ENCODE data around the gene IL17A. TPM values are rescaled to one million over a fixed set of nuclear protein-coding genes. Genes with fewer than 3 reads are reported as not detected.

Gene IL17A
- total and polyA plus RNA-seq, 10 donors = not detected

- no peak for TF ChIP-seq POLR2AphosphoS5 (IDR thresholded peaks at IDR 0.05)
- no peak for TF ChIP-seq POLR2A (IDR thresholded peaks at IDR 0.05)
- TF ChIP-seq, protein P1, sequence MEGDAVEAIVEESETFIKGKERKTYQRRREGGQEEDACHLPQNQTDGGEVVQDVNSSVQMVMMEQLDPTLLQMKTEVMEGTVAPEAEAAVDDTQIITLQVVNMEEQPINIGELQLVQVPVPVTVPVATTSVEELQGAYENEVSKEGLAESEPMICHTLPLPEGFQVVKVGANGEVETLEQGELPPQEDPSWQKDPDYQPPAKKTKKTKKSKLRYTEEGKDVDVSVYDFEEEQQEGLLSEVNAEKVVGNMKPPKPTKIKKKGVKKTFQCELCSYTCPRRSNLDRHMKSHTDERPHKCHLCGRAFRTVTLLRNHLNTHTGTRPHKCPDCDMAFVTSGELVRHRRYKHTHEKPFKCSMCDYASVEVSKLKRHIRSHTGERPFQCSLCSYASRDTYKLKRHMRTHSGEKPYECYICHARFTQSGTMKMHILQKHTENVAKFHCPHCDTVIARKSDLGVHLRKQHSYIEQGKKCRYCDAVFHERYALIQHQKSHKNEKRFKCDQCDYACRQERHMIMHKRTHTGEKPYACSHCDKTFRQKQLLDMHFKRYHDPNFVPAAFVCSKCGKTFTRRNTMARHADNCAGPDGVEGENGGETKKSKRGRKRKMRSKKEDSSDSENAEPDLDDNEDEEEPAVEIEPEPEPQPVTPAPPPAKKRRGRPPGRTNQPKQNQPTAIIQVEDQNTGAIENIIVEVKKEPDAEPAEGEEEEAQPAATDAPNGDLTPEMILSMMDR (IDR thresholded peaks at IDR 0.05 in 8 of 11, conservative IDR thresholded peaks at IDR 0.05 in 3 of 11) = no peak
- Histone ChIP-seq H3K27me3 (replicated peaks in 1 of 7) (no peaks in the 10 kb centered on the region), H3K9me3 (peaks cover 0 to 40% (median 29%) of the 10 kb centered on the region in 8 donors), H3K36me3 (no peaks in the 10 kb centered on the region), H3K4me3 (no peak overlapping the region), H3K4me1 (no peaks in the 10 kb centered on the region), H3K27ac (no peak overlapping the region)
- DNase-seq = no peak
- intact Hi-C loops (cut with DNase I; ENCODE audit: low total_unique reads) = no loop called here
- 0 to 71% (median 60%) methylated on average over 1 of the region's 1 CpG; no CpG with 5 or more reads in 1 of the 5 donors for WGBS, 5 donors
These were observed 14.9 kb downstream of the IL17A start for GRCh38 chr6:52201046-52201445.

DNA sequence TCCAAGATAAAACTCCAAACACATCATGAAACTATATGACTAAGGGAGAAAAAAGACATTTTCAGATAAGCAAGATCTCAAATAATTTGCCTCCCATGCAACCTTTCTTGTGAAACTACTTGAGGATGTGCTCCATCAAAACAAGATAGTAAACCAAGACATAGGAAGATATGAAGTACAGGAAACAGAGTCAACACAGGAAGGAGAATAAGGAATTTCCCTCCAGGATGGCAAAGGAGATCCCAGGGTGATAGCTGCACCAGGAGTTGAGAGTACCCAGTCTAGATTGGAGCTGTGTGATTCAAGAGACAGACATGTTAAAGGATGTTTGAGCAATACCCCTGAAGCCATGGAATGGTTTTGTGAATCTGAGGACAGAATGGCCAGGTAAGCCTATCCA is 15.3 kb downstream of the IL17A start:
- Histone ChIP-seq H3K36me3 (no peaks in the 10 kb centered on the region), H3K4me1 (no peaks in the 10 kb centered on the region), H3K27me3 (replicated peaks in 1 of 7) (no peaks in the 10 kb centered on the region), H3K4me3 (no peak overlapping the region), H3K27ac (no peak overlapping the region), H3K9me3 (peaks cover 0 to 40% (median 29%) of the 10 kb centered on the region in 8 donors)
- TF ChIP-seq, protein P1 (IDR thresholded peaks at IDR 0.05 in 8 of 11, conservative IDR thresholded peaks at IDR 0.05 in 3 of 11) = no peak
- TF ChIP-seq POLR2A (IDR thresholded peaks at IDR 0.05) (no peak), POLR2AphosphoS5 (IDR thresholded peaks at IDR 0.05) (no peak)
- intact Hi-C loops (cut with DNase I; ENCODE audit: low total_unique reads) = no loop called here
- no peak for DNase-seq

- 79 to 93% (median 91%) methylated on average over 2 of the region's 2 CpGs for WGBS, 5 donors
- TF ChIP-seq, protein P1 (IDR thresholded peaks at IDR 0.05 in 8 of 11, conservative IDR thresholded peaks at IDR 0.05 in 3 of 11) = no peak
- TF ChIP-seq POLR2A (IDR thresholded peaks at IDR 0.05) = no peak
- no peak for TF ChIP-seq POLR2AphosphoS5 (IDR thresholded peaks at IDR 0.05)
- intact Hi-C loops (cut with DNase I; ENCODE audit: low total_unique reads) = no loop called here
- peaks cover 0 to 3% (median under 1%) of the 10 kb centered on the region in 8 donors for H3K9me3 ChIP-seq
- no peak overlapping the region for H3K4me3 ChIP-seq
- no peaks in the 10 kb centered on the region for H3K4me1 ChIP-seq
- no peaks in the 10 kb centered on the region for H3K36me3 ChIP-seq
- H3K27ac ChIP-seq = no peak overlapping the region
- DNase-seq = no peak
- peaks cover 0 to 14% (median 0%) of the 10 kb centered on the region in 7 donors for H3K27me3 ChIP-seq (replicated peaks in 1 of 7)
These were observed 20.9 kb downstream of the IL17A start for GRCh38 chr6:52207066-52207465.

DNA sequence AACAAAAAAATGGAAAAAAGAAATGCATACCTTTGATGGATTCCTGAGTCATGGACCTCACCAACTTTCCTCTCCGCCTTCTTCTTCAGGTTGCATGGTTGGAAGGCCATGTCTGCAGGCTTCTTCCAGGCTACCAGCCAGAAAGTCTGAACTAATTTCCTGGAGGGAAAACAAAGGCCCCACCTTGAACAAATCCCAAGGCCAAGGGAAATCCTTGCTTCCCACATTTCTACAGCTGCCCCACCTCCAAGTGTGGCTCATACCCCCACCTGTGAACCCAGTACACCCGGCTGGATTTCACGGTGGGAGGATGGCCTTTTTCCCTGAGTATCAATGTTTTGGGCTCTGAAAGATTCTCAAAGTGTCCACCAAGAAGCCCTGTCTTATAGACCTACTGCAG is 22.4 kb downstream of the IL17A start:
- no peak for DNase-seq
- Histone ChIP-seq H3K4me3 (no peak overlapping the region), H3K4me1 (no peaks in the 10 kb centered on the region), H3K27ac (no peak overlapping the region), H3K27me3 (replicated peaks in 1 of 7) (peaks cover 0 to 14% (median 0%) of the 10 kb centered on the region in 7 donors), H3K36me3 (no peaks in the 10 kb centered on the region), H3K9me3 (no peaks in the 10 kb centered on the region)
- intact Hi-C loops (cut with DNase I; ENCODE audit: low total_unique reads) = no loop called here
- WGBS, 5 donors = 76 to 87% (median 82%) methylated on average over 3 of the region's 3 CpGs
- no peak for TF ChIP-seq POLR2A (IDR thresholded peaks at IDR 0.05)
- TF ChIP-seq, protein P1 (IDR thresholded peaks at IDR 0.05 in 8 of 11, conservative IDR thresholded peaks at IDR 0.05 in 3 of 11) = no peak
- TF ChIP-seq POLR2AphosphoS5 (IDR thresholded peaks at IDR 0.05) = no peak

Measured in spleen (tissue), 11 donors.